ENCODE measurements around the gene HYDIN.
"Not testable (repeated sequence)": the region's sequence is repeated elsewhere in the genome, so short reads cannot be mapped to it uniquely, and the experiment has no call there.

HYDIN gene

DNA sequence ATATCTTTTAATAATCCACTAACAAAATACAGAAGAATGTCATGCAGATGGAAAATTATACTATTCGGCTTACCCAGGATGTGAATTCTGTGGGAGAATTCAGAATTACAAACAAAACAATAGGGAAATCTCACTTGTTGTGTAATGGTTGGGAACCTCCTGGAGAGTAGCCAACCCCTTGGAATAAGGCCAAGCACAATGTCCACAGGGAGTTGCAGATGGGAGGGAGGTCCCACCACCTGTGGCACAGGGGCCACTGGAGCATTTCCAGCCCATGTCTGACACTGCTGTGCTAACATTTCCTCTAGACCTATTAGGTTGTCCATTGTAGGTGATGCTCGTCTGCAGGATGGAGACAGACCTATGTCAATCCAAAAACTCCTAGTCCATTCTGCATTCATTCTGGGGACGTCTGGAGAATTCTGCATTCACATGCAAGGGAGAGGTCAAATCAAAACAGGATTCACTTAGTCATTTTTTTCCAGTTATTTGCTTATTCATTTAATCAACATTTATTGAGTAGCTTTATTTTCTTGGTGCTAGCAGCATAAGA is 120.8 kb downstream of the HYDIN start:
- not testable (repeated sequence) for DNase-seq (ENCODE audit: low read depth, low spot score)

DNA sequence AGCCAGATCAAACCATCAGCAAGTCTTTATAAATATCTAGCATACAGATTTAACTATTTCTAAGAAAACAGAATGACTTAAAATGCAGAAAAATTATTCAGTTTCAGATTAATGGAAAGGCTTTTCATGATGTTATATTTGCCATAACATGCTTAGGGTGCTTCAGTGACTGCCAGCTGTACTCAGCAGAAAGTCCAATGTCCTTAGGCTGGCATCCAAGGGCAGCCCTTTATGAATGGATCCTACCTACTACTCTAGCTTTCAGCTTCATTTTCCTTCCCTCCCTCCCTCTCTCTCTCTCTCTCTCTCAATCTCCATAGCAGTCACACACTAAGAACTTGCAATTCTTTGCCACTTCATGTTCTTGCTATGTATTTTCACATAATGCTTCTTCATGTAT is 124.6 kb downstream of the HYDIN start:
- not testable (repeated sequence) for DNase-seq (ENCODE audit: low read depth, low spot score)

DNA sequence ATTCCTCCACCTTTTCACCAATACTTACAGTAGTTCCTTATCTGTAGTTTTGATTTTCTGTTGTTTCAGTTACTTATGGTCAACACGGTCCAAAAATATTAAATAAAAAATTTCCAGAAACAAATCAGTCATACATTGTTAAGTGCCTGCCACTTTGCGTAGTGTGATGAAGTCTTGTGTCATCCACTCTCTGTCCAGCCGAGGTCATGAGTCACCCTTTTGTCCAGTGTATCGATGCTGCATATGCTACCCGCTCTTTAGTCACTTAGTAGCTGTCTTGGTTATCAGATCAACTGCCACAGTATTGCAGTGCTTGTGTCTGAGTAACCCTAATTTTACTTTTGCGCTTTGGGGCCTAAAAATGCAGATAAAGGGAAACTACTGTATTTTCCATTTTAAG is 146.9 kb downstream of the HYDIN start:
- not testable (repeated sequence) for DNase-seq (ENCODE audit: low read depth, low spot score)

DNA sequence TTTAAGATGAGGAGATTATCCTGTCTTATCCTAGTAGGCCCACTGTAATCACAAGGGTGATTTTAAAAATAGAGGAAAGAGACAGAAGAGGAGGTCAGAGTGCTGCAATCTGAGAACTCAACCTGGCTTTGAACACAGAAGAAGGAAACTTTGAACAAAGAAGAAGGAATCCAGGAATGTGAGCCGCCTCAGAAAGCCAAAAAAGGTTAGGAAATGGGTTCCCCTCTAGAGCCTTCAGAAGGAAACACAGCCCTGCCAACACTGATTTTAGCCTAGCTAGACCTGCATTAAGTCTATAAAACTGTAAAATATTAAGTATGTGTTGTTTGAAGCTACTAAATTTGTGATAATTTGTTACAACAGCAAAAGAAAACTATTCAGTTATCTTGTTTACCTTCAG is 149.7 kb downstream of the HYDIN start:
- not testable (repeated sequence) for DNase-seq (ENCODE audit: low read depth, low spot score)

DNA sequence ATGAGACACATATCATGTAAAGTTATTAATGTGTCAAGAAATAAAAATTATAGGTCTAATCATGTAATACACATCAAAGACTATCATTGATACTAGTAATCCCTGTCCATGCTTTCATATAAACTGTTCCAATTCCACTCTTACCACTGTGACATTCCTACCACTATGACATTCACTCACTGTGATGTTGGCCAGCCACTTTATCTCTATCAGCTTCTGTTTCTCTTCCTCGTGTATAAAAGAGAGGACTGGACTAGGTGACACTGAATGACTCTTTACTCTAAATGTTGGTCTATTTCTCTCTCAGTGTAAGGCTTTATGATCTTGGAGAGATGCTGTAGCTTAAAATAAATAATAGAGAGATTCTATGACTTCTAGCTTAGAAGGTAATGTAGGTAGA is 150.3 kb downstream of the HYDIN start:
- DNase-seq (ENCODE audit: low read depth, low spot score) = not testable (repeated sequence)

DNA sequence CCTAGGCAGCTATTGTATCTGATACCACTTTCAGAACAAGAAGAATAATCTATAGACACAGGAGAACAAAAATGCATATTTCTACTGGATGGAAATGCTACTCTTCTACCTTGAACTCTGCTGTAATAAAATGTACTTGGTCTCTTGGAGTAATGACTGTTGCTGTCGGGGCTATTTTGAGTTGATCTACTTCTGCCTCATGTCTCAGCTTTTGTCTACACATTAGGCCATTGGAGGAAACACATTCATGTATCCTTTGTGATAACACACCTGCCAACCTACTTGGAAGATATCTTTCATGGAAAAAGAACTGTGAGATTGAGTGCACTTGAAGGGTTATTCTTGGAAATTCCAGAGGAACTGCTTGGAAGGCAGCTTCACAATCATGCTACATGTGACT is 159.9 kb downstream of the HYDIN start:
- not testable (repeated sequence) for DNase-seq (ENCODE audit: low read depth, low spot score)

DNA sequence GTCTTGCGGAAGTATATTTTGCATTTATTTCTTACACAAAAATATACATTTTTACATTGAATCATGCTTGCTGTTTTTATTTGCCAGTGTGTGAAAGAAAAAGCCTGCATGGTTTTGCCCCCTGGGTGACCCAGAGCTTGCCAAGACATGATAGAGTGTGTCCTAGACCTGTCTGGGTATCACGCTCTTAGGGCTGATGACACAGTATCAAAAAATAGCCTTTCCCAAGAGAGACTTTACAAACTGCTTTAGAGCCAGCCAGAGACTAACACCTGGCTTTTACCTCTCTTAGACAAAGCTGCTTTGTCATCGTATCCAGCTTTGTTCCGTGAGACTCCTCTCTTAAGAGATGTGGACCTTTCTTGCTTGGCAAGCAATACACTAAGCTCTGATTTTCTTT is 160.7 kb downstream of the HYDIN start:
- DNase-seq (ENCODE audit: low read depth, low spot score) = not testable (repeated sequence)

DNA sequence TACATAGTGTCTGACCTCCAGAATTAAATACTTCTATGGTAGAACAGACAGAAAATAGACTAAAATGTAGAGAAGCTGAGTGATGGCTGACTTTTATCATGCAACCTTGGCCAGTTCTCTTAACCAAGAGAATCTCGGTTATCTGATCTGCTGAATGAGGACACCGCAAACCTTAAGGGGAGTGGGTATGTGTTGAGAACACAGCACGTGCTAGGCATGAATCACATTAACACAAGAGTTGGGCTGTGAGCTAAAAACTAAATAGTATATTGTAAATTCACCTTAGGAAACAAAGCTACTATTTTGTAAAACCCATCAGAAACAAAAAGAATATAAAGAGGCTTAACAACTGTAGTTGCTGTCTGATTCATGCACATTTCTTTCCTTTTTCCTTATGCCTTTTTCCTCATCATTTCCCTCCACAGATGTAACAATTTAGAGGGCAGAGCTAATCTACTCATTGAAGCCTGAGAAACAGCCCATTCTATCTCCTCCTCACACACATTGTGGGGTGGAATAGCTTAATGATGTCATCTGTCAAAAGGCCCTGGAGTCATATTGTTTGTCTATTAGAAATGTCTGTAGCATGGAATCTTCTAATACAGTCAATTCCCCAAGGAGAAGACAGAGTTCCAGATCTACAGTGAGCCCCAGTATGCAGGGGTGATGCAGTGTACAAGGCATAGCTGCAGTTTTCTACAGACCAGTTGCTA is 176.5 kb downstream of the HYDIN start:
- DNase-seq (ENCODE audit: low read depth, low spot score) = not testable (repeated sequence)

DNA sequence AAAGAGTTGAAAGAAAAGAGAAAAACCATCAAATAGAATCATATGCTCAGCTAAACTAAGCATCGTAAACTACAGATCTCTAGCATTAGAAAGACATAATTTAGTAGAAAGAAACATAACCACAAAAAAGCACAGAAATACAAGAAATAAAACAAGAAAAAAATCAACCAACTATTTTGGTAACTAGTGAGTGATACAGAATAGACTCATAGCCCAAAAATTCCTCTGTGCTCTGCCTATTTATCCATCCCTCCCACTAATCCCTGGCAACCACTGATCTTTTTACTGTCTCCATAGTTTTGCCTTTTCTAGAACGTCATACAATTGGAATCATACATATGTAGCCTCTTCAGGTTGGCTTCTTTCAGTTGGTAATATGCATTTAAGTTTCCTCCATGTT is 180.2 kb downstream of the HYDIN start:
- DNase-seq (ENCODE audit: low read depth, low spot score) = not testable (repeated sequence)

DNA sequence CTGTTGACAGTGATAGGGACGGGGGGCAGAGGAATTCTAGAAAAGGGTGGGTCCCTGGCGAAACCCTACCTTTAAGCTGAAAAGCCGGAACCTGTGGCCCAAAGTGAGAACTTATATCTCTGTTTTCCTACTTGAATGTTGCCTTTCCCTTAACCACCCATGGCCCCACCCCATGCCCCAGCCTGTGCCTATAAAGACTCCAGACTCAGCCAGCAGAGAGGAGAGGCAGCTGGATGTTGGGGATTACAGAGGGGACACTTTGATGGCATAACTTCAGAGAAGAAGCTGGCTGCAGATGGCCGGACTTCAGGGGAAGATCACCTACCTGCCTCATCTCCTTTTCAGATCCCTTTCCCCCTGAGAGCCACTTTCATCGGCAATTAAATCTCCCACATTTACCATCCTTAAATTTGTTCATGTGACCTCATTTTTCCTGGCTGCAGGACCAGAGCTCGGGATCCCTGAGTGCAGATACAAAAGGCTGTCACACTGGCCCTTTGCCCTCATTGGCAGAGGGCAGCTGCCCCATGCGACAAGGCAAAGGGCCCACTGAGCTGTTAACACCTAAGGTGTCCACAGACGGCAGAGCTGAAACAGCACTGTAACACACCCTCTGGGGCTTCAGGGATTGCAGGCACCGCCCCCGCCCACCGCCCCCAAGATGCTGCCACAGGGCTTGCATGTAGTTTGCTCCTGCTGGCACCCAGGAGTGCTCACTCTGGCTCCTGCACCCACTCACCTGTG is 191.0 kb downstream of the HYDIN start:
- DNase-seq (ENCODE audit: low read depth, low spot score) = not testable (repeated sequence)

DNA sequence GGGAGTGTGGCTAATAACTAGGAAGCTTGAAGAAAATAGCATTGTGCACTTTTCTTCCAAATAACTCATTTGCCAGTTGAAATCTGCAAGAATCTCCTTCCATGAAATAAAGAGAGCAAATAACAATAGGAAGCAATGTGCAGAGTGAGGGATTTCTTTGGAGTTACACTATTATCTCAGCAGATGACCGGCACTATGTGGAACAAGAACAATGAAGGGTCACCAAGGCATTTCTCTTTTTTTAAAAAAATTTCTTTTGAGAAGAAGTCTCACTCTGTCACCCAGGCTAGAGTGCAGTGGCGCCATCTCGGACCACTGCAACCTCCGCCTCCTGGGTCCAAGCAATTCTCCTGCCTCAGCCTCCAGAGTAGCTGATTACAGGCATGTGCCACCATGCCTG is 192.1 kb downstream of the HYDIN start:
- not testable (repeated sequence) for DNase-seq (ENCODE audit: low read depth, low spot score)

DNA sequence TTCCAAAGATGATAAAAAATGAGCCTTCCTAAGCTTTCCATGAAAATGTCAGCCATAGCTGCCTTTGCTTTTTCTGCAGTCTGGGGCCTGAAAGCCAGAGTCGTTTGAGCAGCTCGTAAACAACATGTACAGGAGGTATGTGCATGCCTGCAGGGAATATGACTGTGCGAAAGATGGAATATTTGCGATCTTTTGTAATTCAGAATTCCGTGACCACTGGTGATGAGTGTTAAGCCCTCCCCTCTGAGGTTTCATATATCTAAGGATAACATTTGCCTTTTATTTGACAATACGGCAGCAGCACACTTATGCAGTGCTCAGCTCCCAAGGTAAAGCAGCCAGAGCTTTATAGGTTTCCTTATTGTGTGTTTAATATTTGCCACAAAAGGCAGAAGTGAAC is 192.5 kb downstream of the HYDIN start:
- not testable (repeated sequence) for DNase-seq (ENCODE audit: low read depth, low spot score)

DNA sequence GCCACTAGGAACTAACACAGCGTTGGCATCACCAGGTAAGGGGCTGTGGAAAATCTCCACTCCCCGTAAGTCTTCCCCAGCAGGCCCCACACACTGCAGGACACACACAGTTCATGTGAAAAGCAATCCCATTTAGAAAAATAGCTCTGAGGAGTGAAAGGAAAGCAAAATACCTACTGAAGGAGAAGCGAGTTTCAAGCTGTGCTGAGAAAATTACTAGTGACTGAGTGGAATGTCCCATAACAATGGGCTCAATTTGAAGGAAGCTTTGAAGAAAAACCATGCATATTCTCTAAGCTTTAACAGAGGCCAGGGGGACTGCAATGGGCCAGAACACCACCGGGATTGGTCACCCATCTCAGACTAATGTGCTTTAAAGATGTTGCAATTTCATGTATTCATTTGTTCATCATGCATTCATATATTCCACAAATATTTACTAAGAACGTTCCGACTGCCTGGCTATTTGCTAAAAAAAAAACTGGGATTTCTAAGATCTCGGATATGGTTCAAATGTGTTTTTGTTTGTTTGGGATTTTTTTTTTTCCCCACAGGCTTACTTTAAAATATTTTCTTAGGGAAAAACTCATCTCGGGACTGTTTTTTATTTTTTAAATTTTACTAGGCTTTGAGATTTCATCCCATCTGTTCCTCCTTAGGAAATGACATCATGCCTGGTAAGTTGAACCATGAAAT is 202.3 kb downstream of the HYDIN start:
- DNase-seq (ENCODE audit: low read depth, low spot score) = not testable (repeated sequence)

DNA sequence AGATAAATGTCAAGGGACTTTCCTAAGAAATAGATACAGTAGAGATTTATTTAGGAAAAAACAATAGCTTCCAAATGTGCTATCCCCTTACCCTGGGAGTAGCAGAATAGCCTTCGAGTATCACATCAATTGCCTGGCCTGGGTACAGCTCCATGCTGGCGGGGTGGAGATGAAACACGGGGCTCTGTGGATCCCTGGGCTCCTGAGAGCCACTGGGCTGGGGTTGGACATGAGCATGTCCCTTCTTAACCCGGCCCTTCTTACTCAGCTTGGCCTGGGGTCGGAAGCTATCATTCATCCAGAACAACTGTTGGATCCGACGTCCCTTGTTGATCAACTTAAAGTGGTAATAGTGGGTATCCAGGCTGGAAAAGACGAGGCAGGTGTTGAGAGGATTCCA is 203.0 kb downstream of the HYDIN start:
- not testable (repeated sequence) for DNase-seq (ENCODE audit: low read depth, low spot score)

DNA sequence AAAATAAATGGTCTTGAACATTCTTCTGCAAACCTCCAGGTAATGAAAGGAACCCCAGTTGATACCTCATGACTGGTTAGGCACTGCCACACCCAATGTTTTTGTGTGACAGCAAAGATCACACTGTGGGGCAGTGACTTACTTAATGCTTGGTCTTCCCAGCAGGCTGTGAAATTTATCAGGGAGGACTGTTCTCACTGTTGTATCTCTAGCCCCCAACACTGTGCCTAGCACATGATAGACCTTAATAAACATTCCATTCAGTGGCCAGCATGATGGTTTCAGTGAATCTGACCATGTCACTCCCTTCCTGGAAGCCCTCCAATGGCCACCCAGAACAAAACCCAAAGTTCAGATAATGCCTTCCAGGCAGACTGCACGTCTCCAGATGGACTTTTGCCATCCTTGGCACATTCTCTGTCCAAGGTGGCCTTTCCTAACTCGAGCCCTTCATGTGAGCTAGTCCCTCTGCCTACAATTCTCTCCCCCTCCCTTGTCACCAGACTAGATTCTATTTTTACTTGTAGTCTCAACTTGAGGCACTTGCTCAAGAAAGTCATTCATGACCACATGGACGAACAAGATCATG is 206.6 kb downstream of the HYDIN start:
- not testable (repeated sequence) for DNase-seq (ENCODE audit: low read depth, low spot score)

DNA sequence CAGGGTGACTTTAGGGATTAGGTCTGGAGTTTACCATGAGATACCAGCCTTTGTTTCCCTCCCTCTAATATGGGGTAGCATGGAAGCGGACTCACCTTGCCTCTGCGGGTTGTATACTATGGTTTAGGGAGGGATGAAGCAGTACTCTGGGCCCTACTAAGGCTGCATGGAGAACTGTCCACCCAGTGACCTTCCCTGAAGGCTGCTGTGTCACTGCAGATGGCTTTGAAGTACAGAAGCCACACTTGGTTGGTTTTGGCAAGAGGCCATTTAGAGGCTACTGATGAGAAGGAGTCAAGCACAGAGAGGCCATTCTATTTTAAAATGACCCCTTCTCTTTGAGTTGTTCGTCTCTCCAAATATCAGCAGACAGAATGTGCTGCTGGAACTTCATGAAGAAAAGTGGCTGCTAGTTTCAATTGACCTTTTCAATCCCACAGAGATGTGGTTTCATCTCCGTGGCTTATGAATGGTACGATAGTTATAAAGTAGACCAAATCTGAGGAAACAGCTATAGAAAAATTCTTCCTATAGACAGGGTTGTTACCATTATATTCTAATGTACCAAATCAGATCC is 208.5 kb downstream of the HYDIN start:
- not testable (repeated sequence) for DNase-seq (ENCODE audit: low read depth, low spot score)

DNA sequence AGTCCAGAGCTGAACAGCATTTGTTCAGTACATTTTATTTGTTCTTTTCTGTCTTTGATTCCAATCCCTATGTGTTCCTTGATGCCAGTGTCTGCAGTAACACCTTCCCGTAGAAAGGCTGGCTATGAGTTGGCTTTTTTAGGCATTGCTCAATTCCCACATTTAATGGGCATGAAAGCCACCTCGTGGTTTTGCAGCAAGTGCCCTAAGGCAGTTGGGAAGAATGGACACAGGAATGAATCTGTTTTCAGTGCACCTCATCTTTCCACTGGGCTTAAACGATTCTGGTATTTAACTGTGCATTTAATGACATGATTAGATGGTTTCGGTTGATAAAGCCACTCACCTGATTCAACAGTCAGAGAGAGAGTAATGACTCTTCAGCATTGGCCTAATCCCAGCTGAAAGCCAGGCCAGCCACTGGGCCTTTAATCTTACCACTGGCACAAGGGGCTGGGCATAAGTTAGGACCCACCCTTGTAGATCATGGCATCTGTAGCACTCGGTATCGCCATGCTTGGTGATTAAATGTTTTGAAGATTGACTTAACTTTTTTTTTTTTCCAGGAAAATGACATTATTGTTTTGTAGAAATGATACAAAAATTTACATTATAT is 211.3 kb downstream of the HYDIN start:
- DNase-seq (ENCODE audit: low read depth, low spot score) = not testable (repeated sequence)

DNA sequence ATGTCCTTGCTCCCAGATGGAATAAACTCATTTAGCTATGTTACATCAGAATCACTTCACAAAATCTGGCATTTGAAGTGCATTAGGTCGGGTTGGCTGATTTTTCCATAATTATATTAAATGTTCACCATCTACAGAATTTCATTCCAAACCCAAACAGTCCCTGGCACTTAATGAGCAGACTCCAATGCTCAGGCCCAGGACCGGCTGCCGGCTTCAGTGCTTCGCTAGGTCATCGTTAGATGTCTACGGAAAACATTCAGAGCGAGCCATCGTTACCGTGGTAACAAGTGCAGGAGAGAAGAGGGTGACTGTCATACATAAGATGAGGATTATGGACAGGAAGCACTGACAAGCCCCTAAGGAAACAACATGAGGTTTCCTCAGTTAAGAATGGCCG is 215.1 kb downstream of the HYDIN start:
- DNase-seq (ENCODE audit: low read depth, low spot score) = not testable (repeated sequence)

DNA sequence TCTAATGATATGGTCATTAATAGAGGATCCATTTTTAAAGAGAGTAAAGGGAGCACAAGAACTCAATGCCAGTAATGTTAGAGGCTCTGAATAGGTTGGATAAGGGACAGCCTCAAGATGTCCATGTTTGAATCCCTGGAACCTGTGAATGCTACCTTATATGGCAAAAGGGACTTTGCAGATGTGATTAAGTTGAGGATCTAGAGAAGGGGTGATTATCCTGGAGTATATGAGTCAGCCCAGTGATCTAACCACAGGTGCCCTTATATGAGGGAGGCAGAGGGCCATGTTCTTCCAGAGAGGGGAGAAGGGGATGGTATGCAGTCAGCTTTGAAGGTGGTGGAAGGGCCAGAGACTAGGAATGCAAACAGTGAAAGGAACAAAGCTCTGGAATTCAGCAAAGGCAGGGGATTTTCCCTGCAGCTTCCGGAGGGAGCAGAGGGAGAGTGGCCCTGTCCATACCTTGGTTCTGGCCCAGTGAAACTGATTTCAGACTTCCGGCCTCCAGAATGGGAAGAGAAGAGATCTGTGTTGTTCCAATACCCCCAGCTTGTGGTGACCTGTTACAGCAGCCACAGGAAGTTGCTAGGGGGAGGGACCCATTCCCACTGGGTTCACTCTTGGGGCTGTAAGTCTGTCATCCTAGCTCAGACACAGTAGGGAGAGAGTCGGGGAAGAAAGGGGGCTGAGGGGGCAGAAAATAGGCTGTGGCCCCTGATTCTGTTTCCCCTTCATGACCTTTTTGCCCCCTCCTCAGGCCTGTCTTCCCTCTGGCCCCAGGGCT is 220.9 kb downstream of the HYDIN start:
- not testable (repeated sequence) for DNase-seq (ENCODE audit: low read depth, low spot score)

DNA sequence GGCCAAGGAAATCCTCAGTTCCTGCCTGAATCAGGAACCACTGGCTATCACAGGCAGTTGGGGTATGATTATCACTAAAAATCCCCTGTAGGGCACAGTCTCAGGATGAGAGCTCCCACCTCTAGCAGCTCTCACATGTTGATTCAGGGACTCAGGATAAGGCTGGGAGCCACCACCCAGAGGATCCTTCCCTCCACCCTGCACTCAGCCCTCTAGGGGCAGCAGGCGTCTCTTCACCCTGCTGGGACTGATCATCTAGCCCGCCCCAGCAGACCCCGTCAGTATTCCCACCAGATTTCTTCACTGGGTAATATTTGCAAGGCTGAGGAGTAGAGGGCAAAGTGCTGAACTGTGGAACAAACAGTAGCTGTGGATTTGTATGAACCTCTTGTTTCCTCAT is 224.0 kb downstream of the HYDIN start:
- DNase-seq (ENCODE audit: low read depth, low spot score) = not testable (repeated sequence)

Measured in activated CD4-positive, CD25-positive, alpha-beta regulatory T cell treated with anti-CD3 and anti-CD28 coated beads, Interleukin-2, amount 50 U/mL, for 16 hours (primary cell).